HG02938 (cell line): ENCODE measurements around the gene TAF1A.
"Not testable (repeated sequence)": the region's sequence is repeated elsewhere in the genome, so short reads cannot be mapped to it uniquely, and the experiment has no call there.

Experiments used
- ATAC-seq: cut with Tn5 transposase; IDR thresholded peaks from one replicate; pipeline ENCODE4 v1.9.1; 2021; ENCODE audit warnings: mild to moderate bottlenecking, moderate library complexity; ENCODE audit not compliant: unreplicated experiment

Gene TAF1A

GRCh38 chr1:222589462-222590302, at the start of gene TAF1A:
Gene TAF1A, minus strand, starts transcription at chr1:222589933.
- peak; percentile 100 for ATAC-seq

- peak; percentile 92 for ATAC-seq
Observed at GRCh38 chr1:222634180-222635013, 44.7 kb upstream of the TAF1A start.

- no peak for ATAC-seq
Observed at GRCh38 chr1:222632749-222633148, 43.0 kb upstream of the TAF1A start.

GRCh38 chr1:222631611-222632208, 42.0 kb upstream of the TAF1A start:
- ATAC-seq, result no peak

GRCh38 chr1:222629921-222630535, 40.3 kb upstream of the TAF1A start:
- ATAC-seq, result no peak

GRCh38 chr1:222627232-222627631, 37.5 kb upstream of the TAF1A start:
- ATAC-seq, result no peak

- ATAC-seq, result no peak
Observed at GRCh38 chr1:222624214-222624613, 34.5 kb upstream of the TAF1A start.

- ATAC-seq, result no peak
Observed at GRCh38 chr1:222623458-222623857, 33.7 kb upstream of the TAF1A start.

- ATAC-seq, result no peak
Observed at GRCh38 chr1:222622765-222623164, 33.0 kb upstream of the TAF1A start.

- ATAC-seq, result peak; percentile 61
Observed at GRCh38 chr1:222620566-222620965, 30.8 kb upstream of the TAF1A start.

GRCh38 chr1:222618880-222619596, 29.3 kb upstream of the TAF1A start:
- ATAC-seq, result no peak

GRCh38 chr1:222618001-222618879, 28.5 kb upstream of the TAF1A start, which contains the start of gene MIA3:
Gene MIA3, plus strand, starts transcription at chr1:222618097. Its CDS starts 14 bp downstream, at chr1:222618111.
- peak; percentile 32 for ATAC-seq

- peak; percentile 82 for ATAC-seq
Observed at GRCh38 chr1:222617367-222617951, 27.7 kb upstream of the TAF1A start.

- ATAC-seq, result no peak
Observed at GRCh38 chr1:222616525-222616924, 26.8 kb upstream of the TAF1A start.

- ATAC-seq, result no peak
Observed at GRCh38 chr1:222613627-222614026, 23.9 kb upstream of the TAF1A start.

- ATAC-seq, result no peak
Observed at GRCh38 chr1:222610728-222611127, 21.0 kb upstream of the TAF1A start.

- ATAC-seq, result not testable (repeated sequence)
Observed at GRCh38 chr1:222609111-222609510, 19.4 kb upstream of the TAF1A start.

- no peak for ATAC-seq
Observed at GRCh38 chr1:222606757-222607156, 17.0 kb upstream of the TAF1A start.

GRCh38 chr1:222601257-222601656, 11.5 kb upstream of the TAF1A start:
- ATAC-seq, result no peak
